Activated T-helper 17 cell treated with anti-CD3 and anti-CD28 coated beads, Interleukin-2, amount 50 U/mL, for 72 hours (primary cell): ENCODE data around the gene CD82. TPM values are rescaled to one million over a fixed set of nuclear protein-coding genes. Genes with fewer than 3 reads are reported as not detected.

ENCODE experiments used
- ATAC-seq: fragments of 150-1000 bp; cut with Tn5 transposase; replicated peaks from 2 replicates; pipeline ENCODE4 v1.10.0; 2021; ENCODE audit warnings: mild to moderate bottlenecking, moderate library complexity
- H3K27ac Mint-ChIP-seq: one replicate; pipeline ENCODE4 v1.8.0; 2022; ENCODE audit warnings: mixed read lengths
- H3K27me3 Mint-ChIP-seq: one replicate; pipeline ENCODE4 v1.8.0; 2022; ENCODE audit warnings: mixed read lengths
- H3K36me3 Mint-ChIP-seq: one replicate; pipeline ENCODE4 v1.8.0; 2022; ENCODE audit warnings: low read depth, mild to moderate bottlenecking, mixed read lengths
- H3K4me1 Mint-ChIP-seq: one replicate; pipeline ENCODE4 v1.8.0; 2022; ENCODE audit warnings: mixed read lengths
- H3K4me3 Mint-ChIP-seq: one replicate; pipeline ENCODE4 v1.8.0; 2022; ENCODE audit warnings: mild to moderate bottlenecking, mixed read lengths
- H3K9me3 Mint-ChIP-seq: one replicate; pipeline ENCODE4 v1.8.0; 2022; ENCODE audit warnings: mixed read lengths
- total RNA-seq, 2 donors: library from RNA; stranded (reverse); gene quantifications; one replicate each; pipeline ENCODE4 v1.2.3, GENCODE V29; 2022

The CD82 gene
- total RNA-seq, 2 donors from 2014 or later: 147 to 620 TPM

- H3K9me3 Mint-ChIP-seq: no peaks in the 10 kb centered on the region
- H3K4me3 Mint-ChIP-seq: peak overlapping the region; percentile 44
- H3K27me3 Mint-ChIP-seq: no peaks in the 10 kb centered on the region
- ATAC-seq: peak; percentile 32
- peak overlapping the region; percentile 91 for H3K27ac Mint-ChIP-seq
- peaks cover 55% of the 10 kb centered on the region for H3K36me3 Mint-ChIP-seq
- H3K4me1 Mint-ChIP-seq: peaks cover 31% of the 10 kb centered on the region
These were observed 59.3 kb downstream of the CD82 start for GRCh38 chr11:44624761-44625221.

DNA sequence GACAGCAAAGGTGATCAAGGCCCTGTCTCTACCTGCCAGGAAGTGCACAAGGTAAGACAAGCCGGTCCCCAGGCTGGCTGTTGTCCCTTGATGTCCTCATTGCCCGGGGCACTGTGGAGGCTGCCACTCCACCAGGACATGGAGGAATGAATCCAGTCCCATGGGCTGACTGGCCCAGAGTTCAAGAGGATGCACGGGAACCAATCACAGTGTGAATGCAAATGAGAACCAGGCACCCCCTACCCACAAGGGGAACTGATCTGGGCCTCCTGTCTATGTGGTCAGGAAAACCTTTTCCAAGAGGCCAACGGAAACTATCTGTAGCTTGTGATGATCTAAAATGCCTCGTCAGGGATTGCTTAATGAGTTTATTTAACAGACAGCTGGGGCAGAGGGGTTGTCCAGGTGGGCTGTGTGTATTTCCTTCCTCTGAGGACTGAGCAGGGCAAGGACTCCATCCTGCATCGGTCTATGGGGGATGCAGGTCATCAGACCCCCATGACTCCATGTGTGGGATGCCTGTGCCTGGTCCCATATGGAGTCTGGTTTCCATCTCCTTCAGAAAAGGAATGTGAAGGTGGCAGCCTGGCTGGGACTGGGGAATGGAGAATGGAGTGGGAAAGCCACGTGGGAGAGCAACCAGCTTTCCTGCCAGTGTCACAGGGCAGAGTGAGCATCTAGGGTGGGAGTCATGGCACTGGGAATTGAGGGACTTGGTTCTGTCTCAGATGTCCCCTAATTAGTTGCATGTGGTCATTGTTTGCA lies 60.5 kb downstream of the CD82 start:
- no peak for ATAC-seq
- Mint-ChIP-seq H3K4me3 (peak overlapping the region; percentile 44), H3K27me3 (no peaks in the 10 kb centered on the region), H3K9me3 (no peaks in the 10 kb centered on the region), H3K36me3 (peaks cover 43% of the 10 kb centered on the region), H3K27ac (peak overlapping the region; percentile 91), H3K4me1 (peaks cover 25% of the 10 kb centered on the region)

GRCh38 chr11:44626645-44627044 lies 61.2 kb downstream of the CD82 start:
- Mint-ChIP-seq H3K27ac (peak overlapping the region; percentile 91), H3K4me3 (peak overlapping the region; percentile 44), H3K36me3 (peaks cover 36% of the 10 kb centered on the region), H3K27me3 (no peaks in the 10 kb centered on the region), H3K4me1 (peaks cover 25% of the 10 kb centered on the region), H3K9me3 (no peaks in the 10 kb centered on the region)
- no peak for ATAC-seq

- Mint-ChIP-seq H3K4me3 (no peak overlapping the region), H3K27ac (no peak overlapping the region), H3K36me3 (peaks cover 30% of the 10 kb centered on the region), H3K9me3 (no peaks in the 10 kb centered on the region), H3K4me1 (peaks cover 23% of the 10 kb centered on the region), H3K27me3 (no peaks in the 10 kb centered on the region)
- ATAC-seq: no peak
These were observed 61.8 kb downstream of the CD82 start for GRCh38 chr11:44627165-44627789.

- Mint-ChIP-seq H3K9me3 (no peaks in the 10 kb centered on the region), H3K36me3 (peaks cover 23% of the 10 kb centered on the region), H3K4me1 (peaks cover 20% of the 10 kb centered on the region), H3K27me3 (no peaks in the 10 kb centered on the region), H3K4me3 (no peak overlapping the region), H3K27ac (no peak overlapping the region)
- ATAC-seq: no peak
These were observed 62.7 kb downstream of the CD82 start for GRCh38 chr11:44627911-44628729.

DNA sequence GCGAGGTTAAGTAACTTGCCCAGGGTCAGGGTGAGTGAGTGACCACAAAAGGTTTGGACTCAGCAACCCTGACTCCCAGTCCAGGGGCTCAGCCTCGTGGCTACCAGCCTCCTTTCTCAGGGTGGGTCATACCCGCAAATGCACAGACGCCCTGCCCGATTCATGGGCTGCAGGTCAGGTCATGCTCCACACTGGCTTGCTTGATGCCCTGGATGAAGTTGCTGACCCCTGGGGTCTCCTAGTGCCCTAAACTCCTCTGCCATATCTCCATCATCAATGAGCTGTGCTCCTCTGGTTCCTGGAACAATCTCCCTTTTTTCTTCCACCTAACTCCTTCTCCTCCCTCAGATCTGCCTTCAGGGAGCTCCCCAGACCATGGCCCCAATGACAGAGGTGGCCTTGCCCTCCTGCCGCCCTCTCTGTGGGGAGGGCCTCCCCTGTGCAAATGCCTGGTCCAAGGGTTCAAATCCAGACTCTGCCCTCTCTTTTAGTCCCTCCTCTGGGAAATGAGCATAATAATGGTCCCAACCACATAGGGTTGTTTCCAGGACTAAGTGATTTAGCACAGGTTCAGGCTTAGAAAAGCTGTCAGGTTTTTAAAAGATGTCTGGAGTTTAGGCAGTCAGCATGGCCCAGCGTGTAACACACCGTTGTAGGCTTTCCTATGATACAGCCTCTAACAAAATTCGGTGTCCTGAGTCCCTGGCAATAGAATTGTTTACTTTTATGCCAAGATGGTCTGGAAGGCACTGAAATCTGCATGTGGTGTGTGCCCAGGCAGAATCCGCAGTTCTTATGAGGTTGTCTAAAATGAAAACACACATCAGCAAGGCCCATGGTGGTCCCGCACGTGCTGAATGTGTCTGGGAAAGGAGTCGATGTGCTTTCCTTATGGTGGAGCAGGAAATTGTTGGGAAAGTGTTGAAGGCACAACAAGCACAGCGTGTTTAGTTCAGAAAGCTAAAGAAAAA lies 63.6 kb downstream of the CD82 start:
- Mint-ChIP-seq H3K27ac (no peak overlapping the region), H3K27me3 (peaks cover 3% of the 10 kb centered on the region), H3K36me3 (peaks cover 14% of the 10 kb centered on the region), H3K4me3 (no peak overlapping the region), H3K4me1 (peaks cover 11% of the 10 kb centered on the region), H3K9me3 (no peaks in the 10 kb centered on the region)
- ATAC-seq: no peak

DNA sequence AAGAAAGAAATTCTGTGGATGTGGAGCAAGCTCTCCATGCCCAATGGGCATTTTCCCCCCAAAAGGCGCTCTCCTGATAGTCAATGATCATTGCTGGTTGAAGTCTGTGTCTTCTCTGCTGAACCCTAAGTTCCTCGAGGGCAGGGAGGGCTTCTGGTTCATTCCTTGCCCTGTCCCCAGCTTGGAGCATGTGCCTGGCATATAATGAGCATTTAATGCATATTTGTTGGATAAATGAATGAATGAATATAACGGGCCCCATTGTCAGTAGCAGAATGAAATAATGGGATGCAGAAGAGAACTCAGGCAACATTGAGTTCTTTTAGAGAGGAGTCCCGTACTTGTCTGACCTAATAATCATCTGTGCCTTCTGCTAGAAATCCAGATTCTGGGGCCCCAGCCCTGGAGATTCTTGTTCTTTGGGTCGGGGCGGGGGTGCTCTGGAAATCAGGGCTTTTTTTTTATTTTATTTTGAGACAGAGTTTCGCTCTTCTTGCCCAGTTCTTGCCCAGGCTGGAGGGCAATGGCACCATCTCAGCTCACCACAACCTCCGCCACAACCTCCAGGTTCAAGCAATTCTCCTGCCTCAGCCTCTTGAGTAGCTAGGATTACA lies 64.4 kb downstream of the CD82 start:
- Mint-ChIP-seq H3K9me3 (no peaks in the 10 kb centered on the region), H3K27ac (peak overlapping the region; percentile 68), H3K4me3 (no peak overlapping the region), H3K27me3 (peaks cover 3% of the 10 kb centered on the region), H3K4me1 (peaks cover 2% of the 10 kb centered on the region), H3K36me3 (peaks cover 6% of the 10 kb centered on the region)
- no peak for ATAC-seq

DNA sequence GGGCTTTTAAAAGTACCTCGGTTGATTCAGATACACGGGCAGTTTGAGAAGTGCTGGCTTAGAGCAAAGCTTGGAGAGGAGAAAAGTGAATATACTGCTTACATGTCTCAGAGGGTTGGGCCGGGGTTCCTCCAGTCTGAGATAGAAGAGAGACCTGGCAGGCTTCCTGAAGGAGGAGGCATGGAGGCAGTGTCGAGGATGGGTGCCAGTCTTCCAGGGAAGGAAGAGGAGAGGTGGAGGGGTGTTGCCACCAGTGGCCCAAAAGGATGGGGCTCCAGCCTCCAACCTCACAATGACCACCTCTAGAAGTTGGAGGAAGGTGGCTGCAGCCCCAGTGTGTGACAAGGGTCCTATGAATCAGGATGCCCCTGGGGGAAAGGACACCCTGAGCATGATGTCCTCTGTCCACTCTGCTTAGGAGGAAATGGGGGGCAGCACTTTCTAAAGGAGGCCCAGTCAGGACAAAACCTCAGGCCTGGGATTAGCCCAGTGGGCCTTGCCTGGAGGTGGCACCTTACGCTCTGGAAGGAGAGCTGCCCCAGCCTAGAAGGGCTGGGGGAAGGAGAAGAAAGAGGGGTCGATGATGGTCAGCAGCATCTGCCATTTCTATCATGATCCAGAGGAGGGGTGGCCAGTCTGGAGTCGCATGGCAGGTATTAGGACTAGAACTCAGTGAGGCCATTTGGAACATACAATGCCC lies 65.2 kb downstream of the CD82 start:
- H3K36me3 Mint-ChIP-seq: no peaks in the 10 kb centered on the region
- H3K9me3 Mint-ChIP-seq: no peaks in the 10 kb centered on the region
- H3K4me3 Mint-ChIP-seq: no peak overlapping the region
- no peaks in the 10 kb centered on the region for H3K4me1 Mint-ChIP-seq
- H3K27ac Mint-ChIP-seq: peak overlapping the region; percentile 68
- peaks cover 3% of the 10 kb centered on the region for H3K27me3 Mint-ChIP-seq
- ATAC-seq: no peak

- Mint-ChIP-seq H3K4me3 (no peak overlapping the region), H3K9me3 (no peaks in the 10 kb centered on the region), H3K4me1 (no peaks in the 10 kb centered on the region), H3K36me3 (no peaks in the 10 kb centered on the region), H3K27ac (no peak overlapping the region), H3K27me3 (peaks cover 6% of the 10 kb centered on the region)
- ATAC-seq: no peak
These were observed 66.4 kb downstream of the CD82 start for GRCh38 chr11:44631831-44632230.

DNA sequence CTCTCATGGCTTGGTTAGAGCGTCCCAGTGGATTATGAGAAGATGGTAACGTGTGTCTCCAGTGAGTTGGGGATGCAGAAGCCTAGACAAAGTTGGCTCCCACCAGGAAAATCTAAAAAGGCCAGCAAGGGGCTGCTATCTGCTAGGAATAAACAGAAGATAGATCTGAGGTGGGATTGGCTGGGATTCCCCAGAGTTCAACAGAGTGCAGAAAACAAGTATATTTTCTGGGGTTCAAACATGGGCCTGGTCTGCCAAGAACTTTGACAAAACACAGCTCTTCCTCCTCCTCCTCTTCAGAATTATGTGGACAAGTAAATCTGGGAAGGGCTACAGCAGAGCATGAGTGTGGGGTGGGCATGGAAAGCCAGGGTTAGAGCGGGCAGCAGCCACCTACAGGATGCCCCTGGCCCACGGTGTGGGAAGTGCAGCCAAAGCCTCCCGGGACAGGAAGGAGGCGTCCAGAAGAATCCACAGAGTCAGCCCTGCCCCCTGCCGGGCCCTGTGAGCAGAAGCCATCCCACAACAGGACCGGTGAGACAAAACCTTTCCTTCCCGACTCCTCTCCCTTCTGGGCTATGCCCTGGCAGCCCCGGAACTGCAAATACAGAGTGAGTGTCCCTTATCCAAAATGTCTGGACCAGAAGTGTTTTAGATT lies 67.1 kb downstream of the CD82 start:
- peak; percentile 88 for ATAC-seq

DNA sequence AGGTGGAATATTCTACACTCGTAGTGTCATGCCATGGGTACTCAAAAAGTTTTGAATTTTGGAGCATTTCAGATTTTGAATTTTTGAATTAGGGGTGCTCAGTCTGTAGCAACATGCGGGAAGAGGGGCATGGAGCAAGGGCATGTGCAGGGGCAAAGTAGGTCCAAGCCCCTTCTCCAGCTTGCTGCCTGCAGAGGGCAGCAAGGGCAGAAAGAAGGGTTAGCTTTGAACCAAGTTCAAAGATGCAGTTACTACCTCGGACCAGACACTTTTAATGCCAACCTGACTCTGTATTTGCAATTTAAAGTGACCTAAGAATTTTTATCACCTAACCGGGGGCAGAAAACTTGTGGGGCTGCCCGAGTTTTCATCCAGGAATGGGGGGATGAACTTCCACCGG lies 68.2 kb downstream of the CD82 start:
- H3K4me3 Mint-ChIP-seq: no peak overlapping the region
- no peak overlapping the region for H3K27ac Mint-ChIP-seq
- peaks cover 6% of the 10 kb centered on the region for H3K27me3 Mint-ChIP-seq
- no peaks in the 10 kb centered on the region for H3K36me3 Mint-ChIP-seq
- no peaks in the 10 kb centered on the region for H3K4me1 Mint-ChIP-seq
- no peaks in the 10 kb centered on the region for H3K9me3 Mint-ChIP-seq
- no peak for ATAC-seq

More for the DNA sequence above, 67.1 kb downstream of the CD82 start:
- Mint-ChIP-seq H3K9me3 (no peaks in the 10 kb centered on the region), H3K4me1 (no peaks in the 10 kb centered on the region), H3K27ac (no peak overlapping the region), H3K4me3 (no peak overlapping the region), H3K36me3 (no peaks in the 10 kb centered on the region), H3K27me3 (peaks cover 6% of the 10 kb centered on the region)

GRCh38 chr11:44634401-44635281 lies 69.2 kb downstream of the CD82 start:
- no peaks in the 10 kb centered on the region for H3K9me3 Mint-ChIP-seq

More at GRCh38 chr11:44634401-44635281, 69.2 kb downstream of the CD82 start:
- Mint-ChIP-seq H3K36me3 (no peaks in the 10 kb centered on the region), H3K4me1 (no peaks in the 10 kb centered on the region), H3K4me3 (no peak overlapping the region), H3K27me3 (peaks cover 6% of the 10 kb centered on the region), H3K27ac (no peak overlapping the region)
- no peak for ATAC-seq
